ENCODE measurements around the gene PABPC1L.

PABPC1L gene

GRCh38 chr20:44959082-44959637 is 49.3 kb downstream of the PABPC1L start:
- TF ChIP-seq, protein P1, sequence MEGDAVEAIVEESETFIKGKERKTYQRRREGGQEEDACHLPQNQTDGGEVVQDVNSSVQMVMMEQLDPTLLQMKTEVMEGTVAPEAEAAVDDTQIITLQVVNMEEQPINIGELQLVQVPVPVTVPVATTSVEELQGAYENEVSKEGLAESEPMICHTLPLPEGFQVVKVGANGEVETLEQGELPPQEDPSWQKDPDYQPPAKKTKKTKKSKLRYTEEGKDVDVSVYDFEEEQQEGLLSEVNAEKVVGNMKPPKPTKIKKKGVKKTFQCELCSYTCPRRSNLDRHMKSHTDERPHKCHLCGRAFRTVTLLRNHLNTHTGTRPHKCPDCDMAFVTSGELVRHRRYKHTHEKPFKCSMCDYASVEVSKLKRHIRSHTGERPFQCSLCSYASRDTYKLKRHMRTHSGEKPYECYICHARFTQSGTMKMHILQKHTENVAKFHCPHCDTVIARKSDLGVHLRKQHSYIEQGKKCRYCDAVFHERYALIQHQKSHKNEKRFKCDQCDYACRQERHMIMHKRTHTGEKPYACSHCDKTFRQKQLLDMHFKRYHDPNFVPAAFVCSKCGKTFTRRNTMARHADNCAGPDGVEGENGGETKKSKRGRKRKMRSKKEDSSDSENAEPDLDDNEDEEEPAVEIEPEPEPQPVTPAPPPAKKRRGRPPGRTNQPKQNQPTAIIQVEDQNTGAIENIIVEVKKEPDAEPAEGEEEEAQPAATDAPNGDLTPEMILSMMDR (IDR thresholded peaks at IDR 0.05; ENCODE audit: low read depth, low read length, poor library complexity, severe bottlenecking): no peak
- no peak for TF ChIP-seq EZH2phosphoT487 (IDR thresholded peaks at IDR 0.05; ENCODE audit: borderline replicate concordance, low read length)
- H3K27ac ChIP-seq (ENCODE audit: low read depth, low read length): peak overlapping the region; percentile 27; the same call in 1 of the 2 replicates
- H3K4me2 ChIP-seq (ENCODE audit: low read length): peak overlapping the region; percentile 96
- H3F3A ChIP-seq (ENCODE audit: control insufficient read depth, insufficient read depth): 0 out of 2 replicates have a peak, but pooled peaks cover 2% of the 10 kb centered on the region
- peak overlapping the region; percentile 87 for H3K4me3 ChIP-seq (ENCODE audit: low read length)
- H3K4me1 ChIP-seq (ENCODE audit: control insufficient read depth, low read length): peaks cover 73% of the 10 kb centered on the region
- peaks cover 59% of the 10 kb centered on the region for H3K79me2 ChIP-seq (ENCODE audit: control insufficient read depth, low read length)
- no peaks in the 10 kb centered on the region for H3K9me3 ChIP-seq (ENCODE audit: control insufficient read depth, insufficient read depth, low read length)
- peaks cover 13% of the 10 kb centered on the region for H4K20me1 ChIP-seq (ENCODE audit: control insufficient read depth, insufficient read depth, low read depth, low read length)
- H3K36me3 ChIP-seq (ENCODE audit: control insufficient read depth, low read length): peaks cover 57% of the 10 kb centered on the region
- H3K27me3 ChIP-seq (ENCODE audit: control insufficient read depth, low read length): no peaks in the 10 kb centered on the region
- no peaks in the 10 kb centered on the region for H3K9me2 ChIP-seq (replicated peaks; ENCODE audit: control insufficient read depth, low read length)

DNA sequence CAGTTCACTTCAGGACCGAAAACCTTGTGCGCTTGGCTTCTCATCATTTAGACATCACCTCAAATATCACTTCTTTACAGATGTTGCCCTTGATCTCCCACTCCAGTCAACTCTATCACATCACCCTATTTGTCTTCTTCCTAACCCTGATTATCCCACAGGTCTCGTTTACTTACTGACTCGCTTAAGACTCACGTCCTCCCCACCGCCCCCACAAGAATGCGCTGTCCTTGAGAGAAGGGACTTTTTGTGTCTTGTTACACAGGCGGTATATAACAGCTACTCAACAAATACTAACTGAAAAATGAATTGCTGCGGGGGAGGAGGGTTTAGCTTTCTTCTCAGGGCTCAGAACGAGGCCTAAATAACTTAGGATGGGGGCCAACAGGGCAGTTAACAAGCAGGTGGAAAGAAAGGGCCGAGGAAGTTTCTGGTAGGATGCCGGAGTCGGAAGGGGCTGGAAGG is 49.8 kb downstream of the PABPC1L start:
- Histone ChIP-seq H3K4me2 (ENCODE audit: low read length) (peak overlapping the region; percentile 96), H3F3A (ENCODE audit: control insufficient read depth, insufficient read depth) (0 out of 2 replicates have a peak, but pooled peaks cover 2% of the 10 kb centered on the region), H4K20me1 (ENCODE audit: control insufficient read depth, insufficient read depth, low read depth, low read length) (peaks cover 13% of the 10 kb centered on the region), H3K79me2 (ENCODE audit: control insufficient read depth, low read length) (peaks cover 59% of the 10 kb centered on the region), H3K4me1 (ENCODE audit: control insufficient read depth, low read length) (peaks cover 76% of the 10 kb centered on the region), H3K27ac (ENCODE audit: low read depth, low read length) (peak overlapping the region; percentile 27), H3K9me3 (ENCODE audit: control insufficient read depth, insufficient read depth, low read length) (no peaks in the 10 kb centered on the region), H3K4me3 (ENCODE audit: low read length) (peak overlapping the region; percentile 87), H3K36me3 (ENCODE audit: control insufficient read depth, low read length) (peaks cover 52% of the 10 kb centered on the region), H3K9me2 (replicated peaks; ENCODE audit: control insufficient read depth, low read length) (no peaks in the 10 kb centered on the region), H3K27me3 (ENCODE audit: control insufficient read depth, low read length) (no peaks in the 10 kb centered on the region)
- TF ChIP-seq, protein P1 (IDR thresholded peaks at IDR 0.05; ENCODE audit: low read depth, low read length, poor library complexity, severe bottlenecking): peak; percentile 39
- TF ChIP-seq EZH2phosphoT487 (IDR thresholded peaks at IDR 0.05; ENCODE audit: borderline replicate concordance, low read length): no peak

DNA sequence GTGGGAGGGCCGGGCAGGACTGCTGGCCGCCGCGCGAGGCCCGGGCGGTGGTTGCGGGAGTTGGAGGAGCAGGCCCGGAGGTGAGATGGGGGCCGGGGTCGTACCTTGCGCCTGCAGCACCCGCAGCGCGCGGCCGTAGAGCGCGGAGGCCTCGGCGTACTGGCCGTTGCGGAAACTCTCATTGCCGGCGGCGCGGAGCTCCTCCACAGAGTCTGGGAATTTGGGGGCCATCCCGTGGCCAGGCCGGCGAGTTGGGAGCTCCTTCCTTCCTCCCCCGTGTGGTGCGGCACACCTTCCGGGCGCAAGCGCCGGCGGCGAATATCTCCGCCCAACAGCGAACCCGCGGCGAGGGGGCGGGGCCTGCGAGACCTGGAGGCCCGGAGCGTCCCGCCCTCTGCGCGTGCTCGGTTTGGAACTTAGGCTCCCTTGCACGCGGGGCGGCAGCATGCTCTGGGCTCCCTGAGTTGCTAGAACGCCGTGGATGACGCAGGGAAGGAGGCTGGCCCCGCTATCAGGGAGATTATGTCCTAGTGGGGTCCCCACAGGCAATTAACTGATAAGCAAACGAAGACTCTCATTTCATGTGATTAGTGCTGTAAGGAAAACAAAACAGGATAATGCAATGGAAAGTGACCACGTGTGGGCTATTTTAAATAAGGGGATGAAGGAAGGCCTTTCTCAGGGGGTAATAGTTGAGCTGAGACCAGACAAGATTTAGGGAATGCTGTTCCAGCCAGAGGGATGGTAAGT is 50.4 kb downstream of the PABPC1L start, which contains the start of gene TOMM34:
TSS of gene TOMM34 (minus strand) at position 295 of the 750 bp plus-strand sequence. CDS start at position 231, 64 bp downstream.
- Histone ChIP-seq H3F3A (ENCODE audit: control insufficient read depth, insufficient read depth) (peaks cover 5% of the 10 kb centered on the region; the same call in 1 of the 2 replicates), H3K27me3 (ENCODE audit: control insufficient read depth, low read length) (no peaks in the 10 kb centered on the region), H3K4me3 (ENCODE audit: low read length) (peak within 1 kb of the TSS; percentile 87), H3K9me2 (replicated peaks; ENCODE audit: control insufficient read depth, low read length) (no peaks in the 10 kb centered on the region), H3K27ac (ENCODE audit: low read depth, low read length) (peak within 1 kb of the TSS; percentile 27), H3K36me3 (ENCODE audit: control insufficient read depth, low read length) (peaks cover 46% of the 10 kb centered on the region), H3K4me2 (ENCODE audit: low read length) (peak within 1 kb of the TSS; percentile 96), H3K79me2 (ENCODE audit: control insufficient read depth, low read length) (peaks cover 53% of the 10 kb centered on the region), H4K20me1 (ENCODE audit: control insufficient read depth, insufficient read depth, low read depth, low read length) (peaks cover 10% of the 10 kb centered on the region), H3K9me3 (ENCODE audit: control insufficient read depth, insufficient read depth, low read length) (no peaks in the 10 kb centered on the region), H3K4me1 (ENCODE audit: control insufficient read depth, low read length) (peaks cover 76% of the 10 kb centered on the region)
- TF ChIP-seq, protein P1 (IDR thresholded peaks at IDR 0.05; ENCODE audit: low read depth, low read length, poor library complexity, severe bottlenecking): no peak
- no peak for TF ChIP-seq EZH2phosphoT487 (IDR thresholded peaks at IDR 0.05; ENCODE audit: borderline replicate concordance, low read length)

All from DOHH2 (cell line).